Panc1 (cell line): ENCODE measurements around the gene KCNH5. TPM values are rescaled to one million over a fixed set of nuclear protein-coding genes. Genes with fewer than 3 reads are reported as not detected.
"Not testable (repeated sequence)": the region's sequence is repeated elsewhere in the genome, so short reads cannot be mapped to it uniquely, and the experiment has no call there.

Source experiments
- ATAC-seq: fragments of 200-7000 bp; cut with Tn5 transposase; 2 replicates; pipeline ENCODE4 v1.9.1; 2020; ENCODE audit warnings: mild to moderate bottlenecking, moderate library complexity
- BruUV-seq: library from RNA; stranded (reverse); fragments of 400-500 nt; replicated peaks from 2 replicates; lab custom pipeline; 2021; lab: Mats Ljungman, UMichigan
- CTCF ChIA-PET: fragments of 300-600 bp; sonication (Branson Sonifier 250); formaldehyde crosslinking; loops from one replicate; lab custom pipeline; 2022; ENCODE audit warnings: antibody characterized with exemption; lab: Charles Lee
- POLR2A ChIA-PET: fragments of 300-600 bp; sonication (Branson Sonifier 250); formaldehyde crosslinking; loops from one replicate; lab custom pipeline; 2022; ENCODE audit warnings: antibody characterized with exemption; lab: Charles Lee
- DNase-seq: peaks from one replicate; pipeline ENCODE4 v3.0.0-alpha.2; 2010; ENCODE audit warnings: low read depth, low spot score
- H3K27ac ChIP-seq: 2 replicates; pipeline ENCODE4 v1.5.1; 2011; ENCODE audit warnings: mild to moderate bottlenecking, low read length, inconsistent platforms
- H3K27me3 ChIP-seq: fragments of 200-500 bp; sonication (Bioruptor generic); 2 replicates; pipeline ENCODE4 v1.6.0; 2014; ENCODE audit warnings: low read length, inconsistent platforms; ENCODE audit not compliant: control insufficient read depth, insufficient read depth
- H3K36me3 ChIP-seq: fragments of 200-500 bp; sonication (Bioruptor generic); 2 replicates; pipeline ENCODE4 v1.5.1; 2014; ENCODE audit warnings: inconsistent platforms, mild to moderate bottlenecking, low read length, moderate library complexity; ENCODE audit not compliant: control insufficient read depth, insufficient read depth
- H3K4me1 ChIP-seq: 2 replicates; pipeline ENCODE4 v1.5.1; 2011; ENCODE audit warnings: inconsistent platforms, mild to moderate bottlenecking, low read length, moderate library complexity; ENCODE audit not compliant: control insufficient read depth, insufficient read depth
- H3K4me3 ChIP-seq, 2 experiments: 2 replicates each; pipeline ENCODE4 v1.5.1; 2011 to 2012; ENCODE audit warnings: low read depth in 2 of 2, low read length in 2 of 2, mild to moderate bottlenecking in 2 of 2, inconsistent platforms in 1 of 2, moderate library complexity in 1 of 2
- H3K9me3 ChIP-seq: fragments of 200-500 bp; sonication (Bioruptor generic); 2 replicates; pipeline ENCODE4 v1.5.1; 2014; ENCODE audit warnings: low read depth, mild to moderate bottlenecking, inconsistent platforms, low read length, moderate library complexity; ENCODE audit not compliant: control insufficient read depth, insufficient read depth
- CTCF ChIP-seq: fragments of 450-650 bp; IDR thresholded peaks from 2 replicates; pipeline ENCODE4 v1.5.1; 2017; ENCODE audit warnings: mild to moderate bottlenecking
- POLR2AphosphoS5 ChIP-seq: IDR thresholded peaks from 2 replicates; pipeline ENCODE4 v1.6.1; 2012; ENCODE audit warnings: mild to moderate bottlenecking, low read depth, low read length, moderate library complexity
- REST ChIP-seq, 2 experiments: IDR thresholded peaks; 2 replicates each; pipeline ENCODE4 v1.6.1; 2011 to 2012; ENCODE audit warnings: low read depth in 2 of 2, control low read depth in 1 of 2, low read length in 1 of 2, mild to moderate bottlenecking in 1 of 2, moderate library complexity in 1 of 2; ENCODE audit not compliant: insufficient read depth in 1 of 2
- SIN3A ChIP-seq: IDR thresholded peaks from 2 replicates; pipeline ENCODE4 v1.6.1; 2012; ENCODE audit warnings: low read depth, mild to moderate bottlenecking, low read length, moderate library complexity, borderline replicate concordance; ENCODE audit not compliant: insufficient read depth
- TCF7L2 ChIP-seq: IDR thresholded peaks from 2 replicates; pipeline ENCODE4 v1.6.1; 2011; ENCODE audit warnings: mild to moderate bottlenecking, low read depth, low read length, inconsistent platforms
- in situ Hi-C: cut with HindIII; loops from 2 replicates; pipeline ENCODE4 v1.10.0; 2016; ENCODE audit warnings: low sequenced_read_pairs, low pct_unique_long_range_greater_than_20kb
- intact Hi-C: fragments of 100-400 bp; cut with micrococcal nuclease; formaldehyde crosslinking; loops from one replicate; pipeline ENCODE4 v1.10.0; 2022; ENCODE audit not compliant: unreplicated experiment
- total RNA-seq: library from RNA; stranded (reverse); gene quantifications from one replicate; pipeline ENCODE4 v1.2.1, GENCODE V29; 2021; ENCODE audit not compliant: unreplicated experiment

The KCNH5 gene
- total RNA-seq, 1 experiment from 2014 or later, result not detected

GRCh38 chr14:62763951-62764350, 281.3 kb downstream of the KCNH5 start:
- Histone ChIP-seq H3K4me3 (no peak overlapping the region), H3K9me3 (no peaks in the 10 kb centered on the region), H3K36me3 (no peaks in the 10 kb centered on the region), H3K27me3 (no peaks in the 10 kb centered on the region), H3K4me1 (no peaks in the 10 kb centered on the region), H3K27ac (no peak overlapping the region)
- POLR2A ChIA-PET, result no interaction called here
- TF ChIP-seq SIN3A (no peak), POLR2AphosphoS5 (no peak), TCF7L2 (no peak), REST (IDR thresholded peaks at IDR 0.05; ENCODE audit: insufficient read depth in 1 of 2, low read depth in 2 of 2, low read length in 1 of 2) (no peak)
- DNase-seq (no peak), ATAC-seq (no peak)
- CTCF ChIA-PET, result no interaction called here
- BruUV-seq, result no TSS peak
- in situ Hi-C loops (no loop called here), intact Hi-C loops (no loop called here)

- in situ Hi-C loops, result no loop called here
- Histone ChIP-seq H3K4me1 (no peaks in the 10 kb centered on the region), H3K27ac (no peak overlapping the region), H3K9me3 (no peaks in the 10 kb centered on the region), H3K36me3 (no peaks in the 10 kb centered on the region), H3K27me3 (no peaks in the 10 kb centered on the region), H3K4me3 (no peak overlapping the region)
- ChIA-PET POLR2A (no interaction called here), CTCF (no interaction called here)
- no TSS peak for BruUV-seq
- ATAC-seq (no peak), DNase-seq (no peak)
- no peak for TF ChIP-seq REST (IDR thresholded peaks at IDR 0.05; ENCODE audit: insufficient read depth in 1 of 2, low read depth in 2 of 2, low read length in 1 of 2)
- TF ChIP-seq SIN3A, result no peak
- no peak for TF ChIP-seq TCF7L2
- no peak for TF ChIP-seq CTCF
- no peak for TF ChIP-seq POLR2AphosphoS5
- intact Hi-C loops, result no loop called here
Observed at GRCh38 chr14:62759796-62760195, 285.5 kb downstream of the KCNH5 start.

GRCh38 chr14:62746881-62747280, 298.4 kb downstream of the KCNH5 start:
- H3K36me3 ChIP-seq, CTCF ChIA-PET, H3K9me3 ChIP-seq, BruUV-seq, H3K27ac ChIP-seq, ATAC-seq, H3K4me3 ChIP-seq, intact Hi-C loops, H3K27me3 ChIP-seq, DNase-seq, in situ Hi-C loops, H3K4me1 ChIP-seq: not testable (repeated sequence)
- POLR2A ChIA-PET, result interaction anchor here (0.6 kb wide), 1 partner anchor 113 kb away, joined by 3 read pairs; no protein-coding TSS in a partner anchor
